ENCODE measurements around the gene FAM241B.

Gene FAM241B

GRCh38 chr10:69635428-69636272, 5.6 kb downstream of the FAM241B start:
- Histone ChIP-seq H3K9me2 (ENCODE audit: low read depth, low read length) (no peaks in the 10 kb centered on the region), H2AFZ (ENCODE audit: low read length) (no peak overlapping the region), H3K36me3 (ENCODE audit: insufficient read depth, low read length) (no peaks in the 10 kb centered on the region), H3K9me3 (ENCODE audit: low read length) (no peaks in the 10 kb centered on the region), H3K4me3 (ENCODE audit: low read depth, low read length, poor library complexity, severe bottlenecking) (no peak overlapping the region), H3K9ac (ENCODE audit: low read length) (no peak overlapping the region), H3K27ac (ENCODE audit: low read depth, low read length, poor library complexity, severe bottlenecking) (no peak overlapping the region), H4K20me1 (ENCODE audit: insufficient read depth, low read length) (no peaks in the 10 kb centered on the region), H3K4me1 (ENCODE audit: insufficient read depth, low read length, severe bottlenecking) (no peaks in the 10 kb centered on the region), H3F3A (ENCODE audit: insufficient read depth, low read length) (no peaks in the 10 kb centered on the region), H3K4me2 (ENCODE audit: low read length) (no peak overlapping the region), H3K27me3 (ENCODE audit: insufficient read depth, low read length) (no peaks in the 10 kb centered on the region), H3K79me2 (ENCODE audit: insufficient read depth, low read length) (no peaks in the 10 kb centered on the region)
- TF ChIP-seq CTCF (IDR thresholded peaks at IDR 0.05; ENCODE audit: low read length) = no peak
- no peak for TF ChIP-seq EZH2 (IDR thresholded peaks at IDR 0.05; ENCODE audit: borderline replicate concordance, low read length)

- no peak overlapping the region for H3K27ac ChIP-seq (ENCODE audit: low read depth, low read length, poor library complexity, severe bottlenecking)
- no peak overlapping the region for H3K9ac ChIP-seq (ENCODE audit: low read length)
- no peaks in the 10 kb centered on the region for H3F3A ChIP-seq (ENCODE audit: insufficient read depth, low read length)
- H3K4me1 ChIP-seq (ENCODE audit: insufficient read depth, low read length, severe bottlenecking) = no peaks in the 10 kb centered on the region
- no peak overlapping the region for H2AFZ ChIP-seq (ENCODE audit: low read length)
- H4K20me1 ChIP-seq (ENCODE audit: insufficient read depth, low read length) = no peaks in the 10 kb centered on the region
- H3K27me3 ChIP-seq (ENCODE audit: insufficient read depth, low read length) = no peaks in the 10 kb centered on the region
- no peaks in the 10 kb centered on the region for H3K36me3 ChIP-seq (ENCODE audit: insufficient read depth, low read length)
- no peaks in the 10 kb centered on the region for H3K9me2 ChIP-seq (ENCODE audit: low read depth, low read length)
- no peaks in the 10 kb centered on the region for H3K79me2 ChIP-seq (ENCODE audit: insufficient read depth, low read length)
- H3K9me3 ChIP-seq (ENCODE audit: low read length) = no peaks in the 10 kb centered on the region
- no peak overlapping the region for H3K4me2 ChIP-seq (ENCODE audit: low read length)
- TF ChIP-seq EZH2 (IDR thresholded peaks at IDR 0.05; ENCODE audit: borderline replicate concordance, low read length) (no peak), CTCF (IDR thresholded peaks at IDR 0.05; ENCODE audit: low read length) (no peak)
- no peak overlapping the region for H3K4me3 ChIP-seq (ENCODE audit: low read depth, low read length, poor library complexity, severe bottlenecking)
Measured at GRCh38 chr10:69636273-69636575, 6.2 kb downstream of the FAM241B start.

GRCh38 chr10:69636626-69637605, 6.9 kb downstream of the FAM241B start:
- Histone ChIP-seq H2AFZ (ENCODE audit: low read length) (no peak overlapping the region), H3F3A (ENCODE audit: insufficient read depth, low read length) (no peaks in the 10 kb centered on the region), H3K27ac (ENCODE audit: low read depth, low read length, poor library complexity, severe bottlenecking) (no peak overlapping the region), H4K20me1 (ENCODE audit: insufficient read depth, low read length) (no peaks in the 10 kb centered on the region), H3K4me2 (ENCODE audit: low read length) (no peak overlapping the region), H3K79me2 (ENCODE audit: insufficient read depth, low read length) (no peaks in the 10 kb centered on the region), H3K9me2 (ENCODE audit: low read depth, low read length) (no peaks in the 10 kb centered on the region), H3K9ac (ENCODE audit: low read length) (no peak overlapping the region), H3K36me3 (ENCODE audit: insufficient read depth, low read length) (no peaks in the 10 kb centered on the region), H3K4me3 (ENCODE audit: low read depth, low read length, poor library complexity, severe bottlenecking) (no peak overlapping the region), H3K9me3 (ENCODE audit: low read length) (no peaks in the 10 kb centered on the region), H3K27me3 (ENCODE audit: insufficient read depth, low read length) (no peaks in the 10 kb centered on the region), H3K4me1 (ENCODE audit: insufficient read depth, low read length, severe bottlenecking) (no peaks in the 10 kb centered on the region)
- peak; percentile 46 for TF ChIP-seq CTCF (IDR thresholded peaks at IDR 0.05; ENCODE audit: low read length)
- no peak for TF ChIP-seq EZH2 (IDR thresholded peaks at IDR 0.05; ENCODE audit: borderline replicate concordance, low read length)
